Left kidney (tissue), 8 donors: ENCODE data around the gene PPARD. TPM values are rescaled to one million over a fixed set of nuclear protein-coding genes. Genes with fewer than 3 reads are reported as not detected.
"Not testable (repeated sequence)": the region's sequence is repeated elsewhere in the genome, so short reads cannot be mapped to it uniquely, and the experiment has no call there.

Source experiments
- DNase-seq: peaks from one replicate; pipeline ENCODE4 v3.0.0-alpha.2; 2013
- long read RNA-seq, 8 donors: transcript quantifications; one replicate each; lab custom pipeline, GENCODE V29; 2026
- polyA plus RNA-seq: library from polyadenylated mRNA; unstranded; fragments of 120-200 nt; gene quantifications from one replicate; pipeline ENCODE4 v1.2.1, GENCODE V29; 2013; ENCODE audit not compliant: insufficient read length

Gene PPARD
- 21.1 TPM for polyA plus RNA-seq
- long read RNA-seq, donor 1, transcript PPARD-203 (8 exons, 3,747 nt), result major isoform, 6 of 25 reads
- long read RNA-seq, donor 1, partial matches to known transcripts, result 19 of 25 reads
- long read RNA-seq, donor 1, other reads (novel, unspliced or antisense), result 0 of 25 reads
- long read RNA-seq, donor 2, partial matches to known transcripts, result 0 of 3 reads
- long read RNA-seq, donor 2, other reads (novel, unspliced or antisense), result 0 of 3 reads
- long read RNA-seq, donor 3, partial matches to known transcripts, result 5 of 7 reads
- long read RNA-seq, donor 3, other reads (novel, unspliced or antisense), result 0 of 7 reads
- long read RNA-seq, donor 4, result 0 reads
- long read RNA-seq, donor 5, transcript PPARD-203 (8 exons, 3,747 nt), result major isoform, 6 of 6 reads
- long read RNA-seq, donor 5, partial matches to known transcripts, result 0 of 6 reads
- long read RNA-seq, donor 5, other reads (novel, unspliced or antisense), result 0 of 6 reads
- long read RNA-seq, donor 6, transcript PPARD-203 (8 exons, 3,747 nt), result major isoform, 5 of 5 reads
- long read RNA-seq, donor 6, partial matches to known transcripts, result 0 of 5 reads
- long read RNA-seq, donor 6, other reads (novel, unspliced or antisense), result 0 of 5 reads
- long read RNA-seq, donor 7, transcript PPARD-203 (8 exons, 3,747 nt), result major isoform, 7 of 19 reads
- long read RNA-seq, donor 7, partial matches to known transcripts, result 12 of 19 reads
- long read RNA-seq, donor 7, other reads (novel, unspliced or antisense), result 0 of 19 reads
- long read RNA-seq, donor 8, result 0 reads

GRCh38 chr6:35342258-35343091, at the start of gene PPARD:
Gene PPARD, plus strand, starts transcription at chr6:35342558. Its CDS starts 68,530 bp downstream, at chr6:35411088.
- DNase-seq, result peak; percentile 96

GRCh38 chr6:35293681-35294080, 48.7 kb upstream of the PPARD start:
- DNase-seq, result no peak

- no peak for DNase-seq
Observed at GRCh38 chr6:35294308-35294945, 47.9 kb upstream of the PPARD start.

- no peak for DNase-seq
Observed at GRCh38 chr6:35295036-35295435, 47.3 kb upstream of the PPARD start.

- no peak for DNase-seq
Observed at GRCh38 chr6:35295521-35296315, 46.6 kb upstream of the PPARD start.

GRCh38 chr6:35296931-35297600, 45.3 kb upstream of the PPARD start:
- no peak for DNase-seq

- DNase-seq, result peak; percentile 85
Observed at GRCh38 chr6:35297601-35298481, 44.5 kb upstream of the PPARD start, which contains the start of gene DEF6. Gene DEF6, plus strand, starts transcription at chr6:35297818. Its CDS starts 39 bp downstream, at chr6:35297857.

- no peak for DNase-seq
Observed at GRCh38 chr6:35298625-35299140, 43.7 kb upstream of the PPARD start.

- no peak for DNase-seq
Observed at GRCh38 chr6:35299674-35300073, 42.7 kb upstream of the PPARD start.

- no peak for DNase-seq
Observed at GRCh38 chr6:35300848-35301247, 41.5 kb upstream of the PPARD start.

GRCh38 chr6:35302604-35303241, 39.6 kb upstream of the PPARD start:
- DNase-seq, result no peak

GRCh38 chr6:35304299-35304698, 38.1 kb upstream of the PPARD start:
- DNase-seq, result no peak

- DNase-seq, result no peak
Observed at GRCh38 chr6:35305117-35305516, 37.2 kb upstream of the PPARD start.

- DNase-seq, result not testable (repeated sequence)
Observed at GRCh38 chr6:35307138-35307537, 35.2 kb upstream of the PPARD start.

- DNase-seq, result not testable (repeated sequence)
Observed at GRCh38 chr6:35308543-35308942, 33.8 kb upstream of the PPARD start.

- no peak for DNase-seq
Observed at GRCh38 chr6:35309611-35310264, 32.6 kb upstream of the PPARD start.

GRCh38 chr6:35310265-35310831, 32.0 kb upstream of the PPARD start:
- no peak for DNase-seq
